K562 (cell line): ENCODE measurements around the gene HTR6.

Experiments
- COPS2 ChIP-seq: fragments of 450-650 bp; conservative IDR thresholded peaks from 2 replicates; pipeline ENCODE4 v1.6.1; 2016; ENCODE audit warnings: mild to moderate bottlenecking, moderate library complexity
- EWSR1 ChIP-seq: fragments of 450-650 bp; IDR thresholded peaks from 2 replicates; pipeline ENCODE4 v1.6.1; 2018; ENCODE audit warnings: borderline replicate concordance, mild to moderate bottlenecking, low read depth, moderate library complexity; ENCODE audit not compliant: partially characterized antibody
- HDAC2 ChIP-seq: fragments of 450-650 bp; IDR thresholded peaks from 2 replicates; pipeline ENCODE4 v1.6.1; 2016; ENCODE audit warnings: mild to moderate bottlenecking
- KDM1A ChIP-seq, 2 experiments: fragments of 450-650 bp; IDR thresholded peaks; 2 replicates each; pipeline ENCODE4 v1.6.1; 2016; ENCODE audit warnings: mild to moderate bottlenecking in 2 of 2
- POLR2AphosphoS5 ChIP-seq: IDR thresholded peaks from 2 replicates; pipeline ENCODE4 v1.6.1; 2011; ENCODE audit warnings: mild to moderate bottlenecking, low read depth, low read length, moderate library complexity; ENCODE audit not compliant: control insufficient read depth, insufficient read depth
- TF ChIP-seq, protein P1 (sequence below), 3 experiments: IDR thresholded peaks in 2 of 3; conservative IDR thresholded peaks in 1 of 3; 2 replicates each; pipeline ENCODE4 v1.5.1; 2011 to 2012; ENCODE audit warnings: low read length in 3 of 3, mild to moderate bottlenecking in 3 of 3, control low read depth in 2 of 3, improper control_type of control experiment in 1 of 3, inconsistent platforms in 1 of 3, low read depth in 1 of 3, mixed read lengths in 1 of 3, moderate library complexity in 1 of 3; ENCODE audit not compliant: insufficient read depth in 2 of 3
- TF ChIP-seq, protein P2 (sequence below): sonication (generic); formaldehyde crosslinking; IDR thresholded peaks from 2 replicates; pipeline ENCODE4 v1.9.0; 2022; ENCODE audit warnings: mild to moderate bottlenecking, missing genetic modification reagents
- TF ChIP-seq, protein P3 (sequence below): sonication (generic); formaldehyde crosslinking; IDR thresholded peaks from 2 replicates; pipeline ENCODE4 v1.8.0; 2023; ENCODE audit warnings: mild to moderate bottlenecking, missing genetic modification reagents
- TF ChIP-seq, protein P4 (sequence below), 2 experiments: fragments of 250-450 bp in 1 of 2; fragments of 450-650 bp in 1 of 2; sonication (Bioruptor Pico) in 1 of 2; IDR thresholded peaks; 2 replicates each; pipeline versions ENCODE4 v1.6.1 to v1.8.0; 2016 to 2021; ENCODE audit warnings: mild to moderate bottlenecking in 2 of 2, moderate library complexity in 2 of 2, missing compliant biosample characterization in 1 of 2, missing genetic modification characterization in 1 of 2
- TF ChIP-seq, protein P5 (sequence below): sonication (generic); formaldehyde crosslinking; IDR thresholded peaks from 2 replicates; pipeline ENCODE4 v1.8.1; 2022; ENCODE audit warnings: missing genetic modification reagents

DNA sequence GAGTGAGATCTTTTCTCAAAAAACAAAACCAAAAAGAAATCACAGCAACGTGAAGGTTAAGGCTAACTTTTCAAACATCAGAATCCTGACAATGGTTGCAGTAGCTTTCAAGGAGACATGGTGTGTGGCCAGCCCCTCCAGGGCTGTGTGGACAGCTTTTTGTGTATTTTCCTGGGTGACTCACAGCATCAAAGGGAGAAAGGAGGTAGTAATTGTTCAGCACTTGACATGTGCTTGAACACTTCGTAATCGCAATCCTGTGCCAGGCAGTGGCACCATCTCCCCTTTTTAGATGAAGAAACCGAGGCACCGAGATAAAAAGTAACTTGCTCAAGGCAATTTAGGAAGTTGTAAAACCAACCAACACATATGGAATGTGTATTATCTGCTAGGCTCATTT is 10.3 kb upstream of the HTR6 start:
- TF ChIP-seq POLR2AphosphoS5 (no peak), COPS2 (no peak), HDAC2 (no peak), EWSR1 (no peak), KDM1A (IDR thresholded peaks at IDR 0.05) (no peak)
- TF ChIP-seq, protein P1, sequence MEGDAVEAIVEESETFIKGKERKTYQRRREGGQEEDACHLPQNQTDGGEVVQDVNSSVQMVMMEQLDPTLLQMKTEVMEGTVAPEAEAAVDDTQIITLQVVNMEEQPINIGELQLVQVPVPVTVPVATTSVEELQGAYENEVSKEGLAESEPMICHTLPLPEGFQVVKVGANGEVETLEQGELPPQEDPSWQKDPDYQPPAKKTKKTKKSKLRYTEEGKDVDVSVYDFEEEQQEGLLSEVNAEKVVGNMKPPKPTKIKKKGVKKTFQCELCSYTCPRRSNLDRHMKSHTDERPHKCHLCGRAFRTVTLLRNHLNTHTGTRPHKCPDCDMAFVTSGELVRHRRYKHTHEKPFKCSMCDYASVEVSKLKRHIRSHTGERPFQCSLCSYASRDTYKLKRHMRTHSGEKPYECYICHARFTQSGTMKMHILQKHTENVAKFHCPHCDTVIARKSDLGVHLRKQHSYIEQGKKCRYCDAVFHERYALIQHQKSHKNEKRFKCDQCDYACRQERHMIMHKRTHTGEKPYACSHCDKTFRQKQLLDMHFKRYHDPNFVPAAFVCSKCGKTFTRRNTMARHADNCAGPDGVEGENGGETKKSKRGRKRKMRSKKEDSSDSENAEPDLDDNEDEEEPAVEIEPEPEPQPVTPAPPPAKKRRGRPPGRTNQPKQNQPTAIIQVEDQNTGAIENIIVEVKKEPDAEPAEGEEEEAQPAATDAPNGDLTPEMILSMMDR (IDR thresholded peaks at IDR 0.05 in 2 of 3, conservative IDR thresholded peaks at IDR 0.05 in 1 of 3; ENCODE audit: insufficient read depth in 2 of 3, low read depth in 1 of 3, low read length in 3 of 3), result no peak
- TF ChIP-seq, protein P2, sequence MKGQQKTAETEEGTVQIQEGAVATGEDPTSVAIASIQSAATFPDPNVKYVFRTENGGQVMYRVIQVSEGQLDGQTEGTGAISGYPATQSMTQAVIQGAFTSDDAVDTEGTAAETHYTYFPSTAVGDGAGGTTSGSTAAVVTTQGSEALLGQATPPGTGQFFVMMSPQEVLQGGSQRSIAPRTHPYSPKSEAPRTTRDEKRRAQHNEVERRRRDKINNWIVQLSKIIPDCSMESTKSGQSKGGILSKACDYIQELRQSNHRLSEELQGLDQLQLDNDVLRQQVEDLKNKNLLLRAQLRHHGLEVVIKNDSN, result no peak
- TF ChIP-seq, protein P3, sequence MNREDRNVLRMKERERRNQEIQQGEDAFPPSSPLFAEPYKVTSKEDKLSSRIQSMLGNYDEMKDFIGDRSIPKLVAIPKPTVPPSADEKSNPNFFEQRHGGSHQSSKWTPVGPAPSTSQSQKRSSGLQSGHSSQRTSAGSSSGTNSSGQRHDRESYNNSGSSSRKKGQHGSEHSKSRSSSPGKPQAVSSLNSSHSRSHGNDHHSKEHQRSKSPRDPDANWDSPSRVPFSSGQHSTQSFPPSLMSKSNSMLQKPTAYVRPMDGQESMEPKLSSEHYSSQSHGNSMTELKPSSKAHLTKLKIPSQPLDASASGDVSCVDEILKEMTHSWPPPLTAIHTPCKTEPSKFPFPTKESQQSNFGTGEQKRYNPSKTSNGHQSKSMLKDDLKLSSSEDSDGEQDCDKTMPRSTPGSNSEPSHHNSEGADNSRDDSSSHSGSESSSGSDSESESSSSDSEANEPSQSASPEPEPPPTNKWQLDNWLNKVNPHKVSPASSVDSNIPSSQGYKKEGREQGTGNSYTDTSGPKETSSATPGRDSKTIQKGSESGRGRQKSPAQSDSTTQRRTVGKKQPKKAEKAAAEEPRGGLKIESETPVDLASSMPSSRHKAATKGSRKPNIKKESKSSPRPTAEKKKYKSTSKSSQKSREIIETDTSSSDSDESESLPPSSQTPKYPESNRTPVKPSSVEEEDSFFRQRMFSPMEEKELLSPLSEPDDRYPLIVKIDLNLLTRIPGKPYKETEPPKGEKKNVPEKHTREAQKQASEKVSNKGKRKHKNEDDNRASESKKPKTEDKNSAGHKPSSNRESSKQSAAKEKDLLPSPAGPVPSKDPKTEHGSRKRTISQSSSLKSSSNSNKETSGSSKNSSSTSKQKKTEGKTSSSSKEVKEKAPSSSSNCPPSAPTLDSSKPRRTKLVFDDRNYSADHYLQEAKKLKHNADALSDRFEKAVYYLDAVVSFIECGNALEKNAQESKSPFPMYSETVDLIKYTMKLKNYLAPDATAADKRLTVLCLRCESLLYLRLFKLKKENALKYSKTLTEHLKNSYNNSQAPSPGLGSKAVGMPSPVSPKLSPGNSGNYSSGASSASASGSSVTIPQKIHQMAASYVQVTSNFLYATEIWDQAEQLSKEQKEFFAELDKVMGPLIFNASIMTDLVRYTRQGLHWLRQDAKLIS (CRISPR knock-in tag), result no peak
- TF ChIP-seq, protein P4, sequence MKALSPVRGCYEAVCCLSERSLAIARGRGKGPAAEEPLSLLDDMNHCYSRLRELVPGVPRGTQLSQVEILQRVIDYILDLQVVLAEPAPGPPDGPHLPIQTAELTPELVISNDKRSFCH (CRISPR knock-in tag; IDR thresholded peaks at IDR 0.05), result no peak
- TF ChIP-seq, protein P4 (tag; IDR thresholded peaks at IDR 0.05), result no peak
- TF ChIP-seq, protein P5, sequence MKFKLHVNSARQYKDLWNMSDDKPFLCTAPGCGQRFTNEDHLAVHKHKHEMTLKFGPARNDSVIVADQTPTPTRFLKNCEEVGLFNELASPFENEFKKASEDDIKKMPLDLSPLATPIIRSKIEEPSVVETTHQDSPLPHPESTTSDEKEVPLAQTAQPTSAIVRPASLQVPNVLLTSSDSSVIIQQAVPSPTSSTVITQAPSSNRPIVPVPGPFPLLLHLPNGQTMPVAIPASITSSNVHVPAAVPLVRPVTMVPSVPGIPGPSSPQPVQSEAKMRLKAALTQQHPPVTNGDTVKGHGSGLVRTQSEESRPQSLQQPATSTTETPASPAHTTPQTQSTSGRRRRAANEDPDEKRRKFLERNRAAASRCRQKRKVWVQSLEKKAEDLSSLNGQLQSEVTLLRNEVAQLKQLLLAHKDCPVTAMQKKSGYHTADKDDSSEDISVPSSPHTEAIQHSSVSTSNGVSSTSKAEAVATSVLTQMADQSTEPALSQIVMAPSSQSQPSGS (CRISPR knock-in tag), result no peak
